ENCODE results near the gene MAD1L1. TPM values are rescaled to one million over a fixed set of nuclear protein-coding genes. Genes with fewer than 3 reads are reported as not detected.

Gene MAD1L1
- total and polyA plus RNA-seq, 2 of the 13 experiments (the other 11 are each of a cell fraction or from before 2014, with no cell fraction given) = 17.4 to 64.7 TPM

DNA sequence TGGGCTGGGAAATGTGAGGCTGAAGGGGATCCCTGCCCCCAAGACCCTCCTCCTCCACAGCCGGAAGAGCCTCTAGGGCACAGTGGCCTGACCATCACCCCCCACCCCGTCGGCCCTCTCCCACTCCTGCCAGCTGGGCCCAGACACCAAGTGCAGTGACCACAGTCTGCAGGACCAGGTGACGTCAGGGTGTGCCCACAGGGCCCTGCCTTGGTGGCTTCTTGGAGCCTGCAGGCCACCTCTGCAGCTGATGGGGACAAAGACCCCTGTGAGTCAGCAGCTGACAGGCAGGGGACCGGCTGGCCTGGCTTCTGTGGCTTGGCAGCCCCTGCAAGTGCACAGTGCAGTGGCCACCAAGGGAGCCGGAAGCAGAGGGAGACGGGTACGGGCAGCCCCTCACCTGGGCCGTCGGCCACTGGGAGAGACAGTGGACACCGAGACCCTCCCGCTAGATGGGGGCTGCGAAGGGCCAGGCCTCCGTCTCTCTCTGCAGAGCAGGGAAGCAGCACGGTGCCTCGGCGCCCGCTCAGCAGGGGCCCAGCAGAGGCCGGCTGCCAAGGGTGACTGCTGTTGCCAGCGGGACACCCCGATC, 288.0 kb downstream of the MAD1L1 start (continued):
- TF ChIP-seq, protein P1, sequence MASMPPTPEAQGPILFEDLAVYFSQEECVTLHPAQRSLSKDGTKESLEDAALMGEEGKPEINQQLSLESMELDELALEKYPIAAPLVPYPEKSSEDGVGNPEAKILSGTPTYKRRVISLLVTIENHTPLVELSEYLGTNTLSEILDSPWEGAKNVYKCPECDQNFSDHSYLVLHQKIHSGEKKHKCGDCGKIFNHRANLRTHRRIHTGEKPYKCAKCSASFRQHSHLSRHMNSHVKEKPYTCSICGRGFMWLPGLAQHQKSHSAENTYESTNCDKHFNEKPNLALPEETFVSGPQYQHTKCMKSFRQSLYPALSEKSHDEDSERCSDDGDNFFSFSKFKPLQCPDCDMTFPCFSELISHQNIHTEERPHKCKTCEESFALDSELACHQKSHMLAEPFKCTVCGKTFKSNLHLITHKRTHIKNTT (CRISPR knock-in tag; IDR thresholded peaks at IDR 0.05) = no peak
- TF ChIP-seq, protein P2, sequence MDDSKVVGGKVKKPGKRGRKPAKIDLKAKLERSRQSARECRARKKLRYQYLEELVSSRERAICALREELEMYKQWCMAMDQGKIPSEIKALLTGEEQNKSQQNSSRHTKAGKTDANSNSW (CRISPR knock-in tag; IDR thresholded peaks at IDR 0.05; ENCODE audit: borderline replicate concordance) = no peak
- TF ChIP-seq, protein P3, sequence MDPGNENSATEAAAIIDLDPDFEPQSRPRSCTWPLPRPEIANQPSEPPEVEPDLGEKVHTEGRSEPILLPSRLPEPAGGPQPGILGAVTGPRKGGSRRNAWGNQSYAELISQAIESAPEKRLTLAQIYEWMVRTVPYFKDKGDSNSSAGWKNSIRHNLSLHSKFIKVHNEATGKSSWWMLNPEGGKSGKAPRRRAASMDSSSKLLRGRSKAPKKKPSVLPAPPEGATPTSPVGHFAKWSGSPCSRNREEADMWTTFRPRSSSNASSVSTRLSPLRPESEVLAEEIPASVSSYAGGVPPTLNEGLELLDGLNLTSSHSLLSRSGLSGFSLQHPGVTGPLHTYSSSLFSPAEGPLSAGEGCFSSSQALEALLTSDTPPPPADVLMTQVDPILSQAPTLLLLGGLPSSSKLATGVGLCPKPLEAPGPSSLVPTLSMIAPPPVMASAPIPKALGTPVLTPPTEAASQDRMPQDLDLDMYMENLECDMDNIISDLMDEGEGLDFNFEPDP (CRISPR knock-in tag; conservative IDR thresholded peaks at IDR 0.05) = no peak
- no peak for TF ChIP-seq ZC3H4 (CRISPR knock-in tag; IDR thresholded peaks at IDR 0.05; ENCODE audit: borderline replicate concordance)

DNA sequence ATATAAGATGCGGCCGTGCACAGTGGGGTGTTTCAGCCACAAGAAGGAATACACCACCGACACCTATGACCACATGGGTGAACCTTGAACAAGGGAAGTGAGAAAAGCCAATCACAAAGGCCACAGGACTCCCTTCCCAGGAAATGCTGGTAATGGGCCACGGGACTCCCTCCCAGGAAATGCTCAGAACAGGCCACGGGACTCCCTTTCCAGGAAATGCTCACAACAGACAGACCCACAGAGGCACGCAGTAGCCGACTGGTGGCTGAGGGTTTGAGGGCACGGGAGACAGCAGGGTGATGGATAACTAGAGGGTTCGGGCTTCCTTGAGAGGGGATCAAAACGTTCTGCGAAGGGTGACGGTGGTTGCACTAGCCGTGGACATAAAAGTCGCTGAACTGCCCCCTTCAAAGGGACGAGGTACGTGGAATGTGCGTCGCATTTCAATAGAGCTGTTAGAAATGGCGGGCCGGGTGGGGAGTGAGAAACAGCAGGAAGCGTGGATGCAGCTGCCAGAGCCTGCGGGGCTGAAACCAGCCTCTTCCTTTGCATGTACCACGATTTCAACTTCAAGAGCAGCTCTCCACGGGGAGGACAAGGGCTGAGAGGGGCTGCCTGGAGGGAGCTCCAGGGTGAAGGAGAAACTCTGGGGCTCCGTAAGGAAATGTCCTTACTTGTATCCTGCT, 288.7 kb downstream of the MAD1L1 start:
- POLR2A ChIA-PET = no interaction called here
- Histone ChIP-seq H3K79me2 (ENCODE audit: insufficient read depth, low read length) (no peaks in the 10 kb centered on the region), H3K36me3 (replicated peaks in 1 of 2; ENCODE audit: control insufficient read depth in 1 of 2, insufficient read depth in 2 of 2, low read length in 2 of 2) (no peaks in the 10 kb centered on the region; a peak in 1 of 5 replicates), H3K27ac (ENCODE audit: extremely low read length, insufficient read depth, low read length) (no peak overlapping the region), H4K20me1 (ENCODE audit: insufficient read depth, low read length) (no peaks in the 10 kb centered on the region), H3K4me3 (replicated peaks in 1 of 3; ENCODE audit: insufficient read depth in 1 of 3, low read depth in 2 of 3, low read length in 3 of 3) (no peak overlapping the region), H3K4me2 (ENCODE audit: low read depth, low read length) (no peak overlapping the region), H3K27me3 (ENCODE audit: control insufficient read depth in 1 of 2, insufficient read depth in 2 of 2, low read length in 2 of 2) (no peaks in the 10 kb centered on the region), H2AFZ (ENCODE audit: low read length) (no peak overlapping the region), H3K4me1 (ENCODE audit: insufficient read depth, low read length) (no peaks in the 10 kb centered on the region), H3K9ac (ENCODE audit: insufficient read depth, low read depth, low read length) (no peak overlapping the region), H3K9me3 (ENCODE audit: low read length) (no peaks in the 10 kb centered on the region)
- ATAC-seq (no peak), DNase-seq (ENCODE audit: low spot score) (no peak), FAIRE-seq (no peak)
- TF ChIP-seq PHF21A (CRISPR knock-in tag; IDR thresholded peaks at IDR 0.05) = no peak
- no peak for TF ChIP-seq ZNF496 (CRISPR knock-in tag; IDR thresholded peaks at IDR 0.05; ENCODE audit: insufficient replicate concordance)
- TF ChIP-seq CHCHD3 (CRISPR knock-in tag; IDR thresholded peaks at IDR 0.05) = no peak
- no peak for TF ChIP-seq CREM (IDR thresholded peaks at IDR 0.05)
- no peak for TF ChIP-seq CREM (CRISPR knock-in tag; IDR thresholded peaks at IDR 0.05)
- TF ChIP-seq HDAC2 (CRISPR knock-in tag; IDR thresholded peaks at IDR 0.05) = no peak
- no peak for TF ChIP-seq GATAD1 (CRISPR knock-in tag; IDR thresholded peaks at IDR 0.05)
- TF ChIP-seq, protein P4, sequence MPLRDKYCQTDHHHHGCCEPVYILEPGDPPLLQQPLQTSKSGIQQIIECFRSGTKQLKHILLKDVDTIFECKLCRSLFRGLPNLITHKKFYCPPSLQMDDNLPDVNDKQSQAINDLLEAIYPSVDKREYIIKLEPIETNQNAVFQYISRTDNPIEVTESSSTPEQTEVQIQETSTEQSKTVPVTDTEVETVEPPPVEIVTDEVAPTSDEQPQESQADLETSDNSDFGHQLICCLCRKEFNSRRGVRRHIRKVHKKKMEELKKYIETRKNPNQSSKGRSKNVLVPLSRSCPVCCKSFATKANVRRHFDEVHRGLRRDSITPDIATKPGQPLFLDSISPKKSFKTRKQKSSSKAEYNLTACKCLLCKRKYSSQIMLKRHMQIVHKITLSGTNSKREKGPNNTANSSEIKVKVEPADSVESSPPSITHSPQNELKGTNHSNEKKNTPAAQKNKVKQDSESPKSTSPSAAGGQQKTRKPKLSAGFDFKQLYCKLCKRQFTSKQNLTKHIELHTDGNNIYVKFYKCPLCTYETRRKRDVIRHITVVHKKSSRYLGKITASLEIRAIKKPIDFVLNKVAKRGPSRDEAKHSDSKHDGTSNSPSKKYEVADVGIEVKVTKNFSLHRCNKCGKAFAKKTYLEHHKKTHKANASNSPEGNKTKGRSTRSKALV (CRISPR knock-in tag; IDR thresholded peaks at IDR 0.05) = no peak
- TF ChIP-seq ZMAT3 (CRISPR knock-in tag; conservative IDR thresholded peaks at IDR 0.05) = no peak
- no peak for TF ChIP-seq KLF16 (CRISPR knock-in tag; IDR thresholded peaks at IDR 0.05)
- CTCF ChIA-PET (ENCODE audit: low intra/inter-chr PET ratio, low total read pairs) = no interaction called here
- BruUV-seq (replicated peaks) = no TSS peak
- 93% methylated on average over 23 of the region's 25 CpGs for WGBS (ENCODE audit: low lambda C conversion rate)
- in situ Hi-C loops (cut with HindIII; ENCODE audit: extremely low pct_ligation_motif_present, low pct_unique_long_range_greater_than_20kb) = no loop called here
- intact Hi-C loops (cut with micrococcal nuclease; ENCODE audit: unreplicated experiment) = no loop called here

All from HepG2 (cell line).